ENCODE measurements around the gene GPR158.
A peak's percentile ranks its signal among the peaks of the same experiment; 100 is the strongest.

Gene GPR158

DNA sequence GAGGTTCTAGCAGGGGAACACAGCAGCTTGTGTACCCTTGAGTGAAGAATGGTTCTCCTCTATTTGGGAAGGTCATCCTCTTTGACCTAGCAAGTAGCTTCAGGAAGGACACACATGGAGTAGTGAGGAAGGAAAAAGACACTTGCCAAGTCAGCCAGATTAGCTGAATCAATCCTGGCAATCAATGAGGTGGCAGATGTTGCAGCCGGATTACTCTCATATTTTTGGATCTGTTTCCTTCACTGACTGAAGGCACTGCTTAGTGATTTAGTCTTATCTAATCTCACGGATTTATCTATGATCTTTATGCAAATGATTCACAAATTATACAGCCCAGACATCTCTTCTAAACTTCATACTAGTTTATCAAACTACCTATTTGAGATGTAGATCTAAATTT is 218.8 kb downstream of the GPR158 start:
- Histone ChIP-seq H3K4me3 (ENCODE audit: severe bottlenecking) (no peak overlapping the region), H3K27ac (ENCODE audit: poor library complexity, severe bottlenecking) (no peak overlapping the region), H3K27me3 (ENCODE audit: insufficient read depth, poor library complexity, severe bottlenecking) (no peaks in the 10 kb centered on the region), H3K36me3 (ENCODE audit: low read depth) (no peaks in the 10 kb centered on the region), H3K9me3 (ENCODE audit: severe bottlenecking) (peaks cover 2% of the 10 kb centered on the region), H3K4me1 (ENCODE audit: insufficient read depth, poor library complexity, severe bottlenecking) (no peaks in the 10 kb centered on the region)
- DNase-seq (ENCODE audit: low spot score) (no peak), ATAC-seq (ENCODE audit: low read depth) (no peak)
- TF ChIP-seq, protein P1, sequence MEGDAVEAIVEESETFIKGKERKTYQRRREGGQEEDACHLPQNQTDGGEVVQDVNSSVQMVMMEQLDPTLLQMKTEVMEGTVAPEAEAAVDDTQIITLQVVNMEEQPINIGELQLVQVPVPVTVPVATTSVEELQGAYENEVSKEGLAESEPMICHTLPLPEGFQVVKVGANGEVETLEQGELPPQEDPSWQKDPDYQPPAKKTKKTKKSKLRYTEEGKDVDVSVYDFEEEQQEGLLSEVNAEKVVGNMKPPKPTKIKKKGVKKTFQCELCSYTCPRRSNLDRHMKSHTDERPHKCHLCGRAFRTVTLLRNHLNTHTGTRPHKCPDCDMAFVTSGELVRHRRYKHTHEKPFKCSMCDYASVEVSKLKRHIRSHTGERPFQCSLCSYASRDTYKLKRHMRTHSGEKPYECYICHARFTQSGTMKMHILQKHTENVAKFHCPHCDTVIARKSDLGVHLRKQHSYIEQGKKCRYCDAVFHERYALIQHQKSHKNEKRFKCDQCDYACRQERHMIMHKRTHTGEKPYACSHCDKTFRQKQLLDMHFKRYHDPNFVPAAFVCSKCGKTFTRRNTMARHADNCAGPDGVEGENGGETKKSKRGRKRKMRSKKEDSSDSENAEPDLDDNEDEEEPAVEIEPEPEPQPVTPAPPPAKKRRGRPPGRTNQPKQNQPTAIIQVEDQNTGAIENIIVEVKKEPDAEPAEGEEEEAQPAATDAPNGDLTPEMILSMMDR (IDR thresholded peaks at IDR 0.05; ENCODE audit: poor library complexity, severe bottlenecking): no peak

- DNase-seq (ENCODE audit: low spot score): no peak
- TF ChIP-seq, protein P1 (IDR thresholded peaks at IDR 0.05; ENCODE audit: poor library complexity, severe bottlenecking): no peak
- Histone ChIP-seq H3K27me3 (ENCODE audit: insufficient read depth, poor library complexity, severe bottlenecking) (peaks cover 19% of the 10 kb centered on the region), H3K4me3 (ENCODE audit: severe bottlenecking) (no peak overlapping the region), H3K36me3 (ENCODE audit: low read depth) (no peaks in the 10 kb centered on the region), H3K4me1 (ENCODE audit: insufficient read depth, poor library complexity, severe bottlenecking) (no peaks in the 10 kb centered on the region), H3K27ac (ENCODE audit: poor library complexity, severe bottlenecking) (no peak overlapping the region), H3K9me3 (ENCODE audit: severe bottlenecking) (no peaks in the 10 kb centered on the region)
- ATAC-seq (ENCODE audit: low read depth): no peak
Observed at GRCh38 chr10:25398680-25399079, 223.9 kb downstream of the GPR158 start.

DNA sequence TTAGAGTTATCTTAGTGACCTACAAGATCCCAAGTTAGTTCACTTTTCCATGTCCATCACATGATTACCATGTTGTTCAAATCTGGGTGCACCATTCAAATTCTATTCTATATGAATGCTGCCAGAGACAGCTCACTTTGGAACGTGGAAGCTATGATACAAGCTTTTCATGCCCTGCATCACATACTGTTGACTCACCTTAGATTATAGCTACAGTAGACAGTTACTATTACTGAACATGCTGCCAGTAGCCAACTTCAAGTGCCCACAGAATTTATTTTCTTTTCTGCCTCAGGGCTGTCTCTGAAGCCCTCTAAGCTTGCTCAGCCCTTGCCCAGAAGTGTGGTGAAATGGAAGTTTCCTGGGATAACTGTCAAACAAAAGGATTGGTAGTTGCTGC is 231.1 kb downstream of the GPR158 start:
- no peaks in the 10 kb centered on the region for H3K36me3 ChIP-seq (ENCODE audit: low read depth)
- no peaks in the 10 kb centered on the region for H3K4me1 ChIP-seq (ENCODE audit: insufficient read depth, poor library complexity, severe bottlenecking)
- no peak overlapping the region for H3K4me3 ChIP-seq (ENCODE audit: severe bottlenecking)
- DNase-seq (ENCODE audit: low spot score) (no peak), ATAC-seq (ENCODE audit: low read depth) (peak; percentile 64; the same call in 1 of the 3 replicates)
- H3K27ac ChIP-seq (ENCODE audit: poor library complexity, severe bottlenecking): no peak overlapping the region
- TF ChIP-seq, protein P1 (IDR thresholded peaks at IDR 0.05; ENCODE audit: poor library complexity, severe bottlenecking): no peak
- peaks cover 16% of the 10 kb centered on the region for H3K27me3 ChIP-seq (ENCODE audit: insufficient read depth, poor library complexity, severe bottlenecking)
- H3K9me3 ChIP-seq (ENCODE audit: severe bottlenecking): no peaks in the 10 kb centered on the region

DNA sequence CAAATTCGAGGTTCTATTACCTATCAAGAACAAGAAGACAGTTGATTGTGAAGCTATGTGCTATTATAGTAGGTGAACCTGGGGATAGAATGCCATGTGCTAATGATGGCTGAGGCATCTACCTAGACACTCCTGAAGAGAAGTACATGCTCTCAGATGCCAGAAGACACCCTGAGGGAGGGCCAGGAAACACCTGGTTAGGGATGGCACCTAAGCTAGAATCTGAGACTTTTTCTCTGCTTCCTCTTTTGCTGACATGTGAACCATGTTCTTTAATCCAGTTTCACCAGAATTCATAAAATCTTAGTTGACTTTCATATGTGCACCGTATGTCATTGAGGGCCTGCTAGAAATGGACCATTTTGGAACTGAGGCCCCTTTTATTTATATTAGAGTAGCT is 242.8 kb downstream of the GPR158 start:
- TF ChIP-seq, protein P1 (IDR thresholded peaks at IDR 0.05; ENCODE audit: poor library complexity, severe bottlenecking): no peak
- no peak for ATAC-seq (ENCODE audit: low read depth)
- no peak for DNase-seq (ENCODE audit: low spot score)
- no peaks in the 10 kb centered on the region for H3K4me1 ChIP-seq (ENCODE audit: insufficient read depth, poor library complexity, severe bottlenecking)
- H3K4me3 ChIP-seq (ENCODE audit: severe bottlenecking): no peak overlapping the region
- H3K36me3 ChIP-seq (ENCODE audit: low read depth): no peaks in the 10 kb centered on the region
- H3K27me3 ChIP-seq (ENCODE audit: insufficient read depth, poor library complexity, severe bottlenecking): peaks cover 19% of the 10 kb centered on the region
- no peak overlapping the region for H3K27ac ChIP-seq (ENCODE audit: poor library complexity, severe bottlenecking)
- peaks cover 3% of the 10 kb centered on the region for H3K9me3 ChIP-seq (ENCODE audit: severe bottlenecking)

DNA sequence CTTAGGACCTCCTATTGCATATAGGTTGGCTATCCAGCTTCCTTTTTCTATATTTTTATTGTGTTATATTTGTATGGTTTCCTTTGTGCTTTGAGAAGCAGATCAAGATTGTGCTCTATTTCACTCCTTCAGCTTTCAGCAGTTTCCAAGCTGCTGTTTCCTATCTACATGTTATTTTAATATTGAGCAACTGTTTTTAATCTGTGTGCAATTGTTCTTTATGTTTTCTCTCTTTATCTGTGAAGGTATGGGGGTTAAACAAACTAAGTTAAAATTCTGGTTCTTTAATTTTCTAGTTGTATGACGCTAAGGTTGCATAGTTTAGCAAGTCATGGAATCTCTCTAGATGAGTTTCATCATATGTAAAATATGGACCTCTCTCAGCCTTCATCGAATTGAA is 251.0 kb downstream of the GPR158 start:
- peaks cover 3% of the 10 kb centered on the region for H3K9me3 ChIP-seq (ENCODE audit: severe bottlenecking)

More for the DNA sequence above, 251.0 kb downstream of the GPR158 start:
- no peaks in the 10 kb centered on the region for H3K4me1 ChIP-seq (ENCODE audit: insufficient read depth, poor library complexity, severe bottlenecking)
- H3K27ac ChIP-seq (ENCODE audit: poor library complexity, severe bottlenecking): no peak overlapping the region
- DNase-seq (ENCODE audit: low spot score) (no peak), ATAC-seq (ENCODE audit: low read depth) (no peak)
- no peaks in the 10 kb centered on the region for H3K36me3 ChIP-seq (ENCODE audit: low read depth)
- TF ChIP-seq, protein P1 (IDR thresholded peaks at IDR 0.05; ENCODE audit: poor library complexity, severe bottlenecking): no peak
- no peaks in the 10 kb centered on the region for H3K27me3 ChIP-seq (ENCODE audit: insufficient read depth, poor library complexity, severe bottlenecking)
- H3K4me3 ChIP-seq (ENCODE audit: severe bottlenecking): no peak overlapping the region

Measured in RWPE2 (cell line).